HuH-7 (cell line): ENCODE measurements around the gene POU6F2.

Source experiments
- DNase-seq: peaks from one replicate; pipeline ENCODE4 v3.0.0; 2011; ENCODE audit warnings: low spot score

POU6F2 gene

GRCh38 chr7:39404907-39405306 is 427.2 kb downstream of the POU6F2 start:
- DNase-seq, result no peak

DNA sequence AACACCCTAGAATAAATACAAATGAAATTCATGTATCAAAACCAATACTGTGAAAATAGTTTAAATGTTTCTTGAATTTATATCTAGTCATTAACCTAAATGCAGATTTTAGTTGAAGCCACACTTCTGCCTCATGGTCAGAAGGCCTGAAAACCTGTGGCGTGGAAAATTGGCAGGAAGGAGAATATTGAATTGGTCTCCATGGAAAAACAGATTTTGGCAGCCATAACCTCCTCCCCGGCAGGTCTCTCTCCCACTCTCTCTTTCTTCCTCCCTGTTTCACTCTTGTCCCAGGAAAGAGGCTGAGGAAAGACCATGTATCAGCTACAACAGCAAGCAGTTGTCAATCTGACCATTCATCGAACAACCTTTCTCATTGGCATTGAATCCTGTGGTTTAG is 427.9 kb downstream of the POU6F2 start:
- DNase-seq, result no peak

GRCh38 chr7:39406467-39406866 is 428.8 kb downstream of the POU6F2 start:
- peak; percentile 69 for DNase-seq

DNA sequence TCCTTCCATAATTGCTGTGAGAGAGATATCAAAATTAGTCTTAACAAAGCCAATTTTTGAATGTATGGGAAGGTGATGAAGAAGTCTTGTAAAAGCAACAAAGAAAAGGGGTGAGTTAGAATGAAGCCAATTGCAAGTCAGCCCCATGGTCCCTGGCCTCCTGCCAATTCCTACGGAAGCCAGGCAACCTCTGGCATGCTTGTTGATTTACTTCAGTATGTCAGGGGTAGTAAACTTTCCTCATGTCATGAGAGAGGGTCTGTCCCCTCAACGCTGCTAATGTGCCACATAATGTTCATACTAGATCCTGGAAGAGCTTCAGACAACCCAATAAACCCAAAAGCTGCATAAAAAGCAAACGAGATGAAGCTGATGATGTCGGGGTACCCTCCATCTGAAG is 429.4 kb downstream of the POU6F2 start:
- DNase-seq, result peak; percentile 12

GRCh38 chr7:39407723-39408122 is 430.0 kb downstream of the POU6F2 start:
- DNase-seq, result no peak

GRCh38 chr7:39408906-39409305 is 431.2 kb downstream of the POU6F2 start:
- no peak for DNase-seq

DNA sequence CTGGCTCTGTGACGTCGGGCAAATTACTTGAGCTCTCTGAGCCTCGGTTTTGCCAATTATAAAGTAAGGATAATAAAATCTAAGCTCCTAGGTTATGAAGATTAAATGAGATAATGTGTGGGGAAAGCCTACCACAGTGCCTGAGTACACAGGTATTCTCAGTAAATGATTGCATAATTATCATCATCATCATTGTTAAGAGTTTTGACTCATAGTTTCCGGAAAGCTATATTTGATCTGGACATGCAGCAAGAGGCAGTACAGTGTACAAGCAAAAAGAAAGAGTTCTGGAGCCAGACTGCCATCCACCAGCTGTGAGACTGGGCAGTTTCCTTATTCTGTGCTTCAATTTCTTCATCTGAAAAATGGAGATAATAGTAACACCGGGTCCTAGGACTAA is 432.9 kb downstream of the POU6F2 start:
- no peak for DNase-seq

DNA sequence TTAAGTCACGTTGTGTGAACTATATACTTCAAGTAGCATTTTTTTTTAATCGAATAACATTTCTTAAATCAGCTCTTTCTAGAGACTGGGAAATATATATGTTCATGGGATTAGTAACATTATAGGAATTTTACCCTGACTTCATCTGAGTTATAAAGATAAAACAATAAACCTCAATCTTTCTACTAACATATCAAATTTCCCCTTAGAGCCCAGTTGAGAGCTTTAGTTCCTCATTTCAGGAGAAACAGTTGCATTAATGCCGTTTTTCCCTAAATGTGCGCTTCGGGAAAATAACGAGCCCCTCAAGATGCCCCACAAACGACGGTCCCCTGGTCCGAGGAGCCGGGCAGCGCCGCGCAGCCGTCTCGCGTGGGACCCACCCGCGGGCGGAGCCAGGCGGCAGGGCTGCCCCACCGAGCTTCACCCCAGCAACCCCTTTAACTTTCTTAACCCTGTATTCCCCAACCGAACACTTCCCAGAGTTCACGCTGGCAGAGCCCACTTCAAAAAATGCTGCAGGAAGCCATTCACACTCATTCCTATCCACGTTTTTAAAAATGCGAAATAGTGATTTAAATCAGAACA is 436.0 kb downstream of the POU6F2 start:
- peak; percentile 17 for DNase-seq

GRCh38 chr7:39414224-39415035 is 436.7 kb downstream of the POU6F2 start:
- peak; percentile 71 for DNase-seq

DNA sequence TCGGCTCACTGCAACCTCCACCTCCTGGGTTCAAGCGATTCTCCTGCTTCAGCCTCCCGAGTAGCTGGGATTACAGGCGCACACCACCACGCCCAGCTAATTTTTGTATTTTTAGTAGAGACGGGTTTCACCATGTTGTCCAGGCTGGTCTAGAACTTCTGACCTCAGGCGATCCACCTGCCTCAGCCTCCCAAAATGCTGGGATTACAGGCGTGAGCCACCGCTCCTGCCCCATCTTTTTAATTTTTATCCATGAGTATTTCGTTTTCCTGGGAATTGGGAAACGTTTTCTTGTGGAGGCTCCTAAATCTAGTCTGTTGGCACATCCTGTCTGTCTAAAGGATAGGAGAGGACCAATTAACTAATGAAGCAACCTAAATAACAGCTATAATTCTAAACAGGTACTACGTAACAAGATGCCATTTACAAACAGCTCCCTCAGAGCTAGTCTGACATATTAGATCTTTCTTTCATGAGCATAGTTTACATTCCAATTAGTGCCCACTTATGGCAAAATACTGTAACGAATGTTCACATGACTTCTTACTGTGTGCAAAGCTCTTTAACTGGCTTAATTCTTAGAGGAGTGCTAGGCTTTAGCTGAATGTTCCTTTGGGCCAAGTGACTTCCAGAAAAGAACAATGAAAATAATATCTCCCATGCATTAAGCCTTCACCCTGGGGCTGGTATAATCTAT is 437.5 kb downstream of the POU6F2 start:
- DNase-seq, result no peak

GRCh38 chr7:39416866-39417265 is 439.2 kb downstream of the POU6F2 start:
- no peak for DNase-seq

- peak; percentile 16 for DNase-seq
Measured at GRCh38 chr7:39417642-39418041, 439.9 kb downstream of the POU6F2 start.

DNA sequence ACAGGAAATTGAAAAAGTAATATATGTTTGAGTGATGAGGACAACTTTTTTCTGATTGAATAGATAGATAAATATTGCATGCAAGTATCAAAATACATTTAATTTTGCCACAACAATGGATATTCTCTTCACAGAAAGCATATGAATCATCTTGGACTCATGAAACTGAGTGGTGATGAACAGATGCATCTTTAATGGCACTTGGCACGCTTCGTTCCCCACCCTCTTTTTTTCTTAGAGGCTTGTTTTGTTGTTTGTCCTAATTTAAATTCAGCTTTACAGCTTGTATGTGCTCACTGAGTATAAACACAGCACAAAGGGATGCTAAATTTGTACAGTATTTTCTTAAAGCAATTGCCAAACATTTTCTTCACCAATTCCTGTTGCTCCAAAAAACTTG is 443.5 kb downstream of the POU6F2 start:
- no peak for DNase-seq

DNA sequence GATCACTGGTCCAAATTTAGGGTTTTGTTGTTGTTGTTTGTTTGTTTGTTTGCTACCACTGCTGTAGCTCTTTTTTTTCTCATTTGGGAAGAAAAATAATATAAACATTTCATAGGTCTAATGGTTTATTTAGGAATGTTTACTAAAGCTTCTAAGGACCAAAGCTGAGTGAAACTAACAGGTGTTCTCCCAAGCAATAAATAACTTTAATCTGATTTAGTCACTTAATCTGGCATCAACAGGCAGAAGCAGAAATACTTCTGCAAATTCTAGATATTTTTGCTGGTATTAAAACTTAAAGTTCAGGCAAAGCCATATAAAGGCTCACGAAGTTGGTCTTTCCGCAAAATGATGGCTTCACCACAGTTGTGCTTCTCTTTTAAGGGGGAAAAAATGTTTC is 444.0 kb downstream of the POU6F2 start:
- no peak for DNase-seq

- no peak for DNase-seq
Measured at GRCh38 chr7:39428221-39428620, 450.5 kb downstream of the POU6F2 start.

DNA sequence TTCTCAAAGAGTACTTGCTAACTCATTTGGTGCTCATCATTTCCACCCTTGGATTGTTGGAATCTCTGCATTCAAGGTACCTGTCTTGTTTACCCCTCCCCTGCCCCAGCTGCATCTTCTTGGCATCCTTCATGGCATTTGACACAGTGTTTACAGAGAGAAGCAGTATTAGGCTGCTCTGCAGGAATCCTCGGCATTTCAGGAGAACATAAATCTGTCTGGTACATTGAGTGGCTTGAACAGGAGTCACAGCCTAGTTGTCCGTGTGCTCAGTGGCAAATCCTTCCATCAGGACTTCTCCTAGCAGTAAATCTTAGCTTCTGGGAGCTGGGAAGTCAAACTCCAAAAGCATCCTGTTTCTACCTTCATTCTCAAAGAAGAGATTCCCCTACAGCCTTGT is 451.7 kb downstream of the POU6F2 start:
- no peak for DNase-seq

GRCh38 chr7:39430441-39430840 is 452.7 kb downstream of the POU6F2 start:
- DNase-seq, result no peak

DNA sequence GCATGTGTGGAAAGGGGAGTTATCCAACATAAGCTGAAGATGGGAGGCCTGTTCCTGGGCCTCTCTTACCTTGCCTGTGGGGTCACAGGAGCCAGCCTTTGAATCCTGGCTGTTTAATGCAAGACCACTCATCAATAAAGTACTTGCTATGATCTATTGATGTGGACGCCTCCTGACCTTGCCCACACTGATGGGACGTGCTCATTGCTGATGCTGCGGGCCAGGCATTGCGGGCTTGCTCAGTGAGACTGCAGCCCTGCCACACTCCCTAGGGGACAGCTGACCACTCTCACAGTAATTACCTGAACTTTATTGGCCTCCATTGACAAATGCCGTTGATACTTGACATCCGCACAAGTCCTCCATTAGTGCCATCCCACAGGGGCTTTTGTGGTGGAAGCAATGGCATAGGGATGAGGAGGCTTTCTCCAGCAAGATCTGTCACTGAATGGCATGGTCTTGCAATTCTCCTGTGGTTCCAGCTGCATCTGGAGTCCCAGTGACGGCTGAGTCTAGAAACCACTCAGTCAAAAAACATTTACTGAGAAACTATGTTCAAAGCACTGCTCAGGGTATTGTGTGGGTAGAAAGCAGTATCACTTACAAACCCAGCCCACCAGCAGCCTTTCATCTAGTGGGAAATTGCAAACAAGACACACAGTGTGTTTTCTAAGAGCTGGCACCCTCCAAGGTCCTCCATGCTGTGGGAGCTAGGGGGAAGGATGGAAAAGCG is 453.4 kb downstream of the POU6F2 start:
- no peak for DNase-seq

DNA sequence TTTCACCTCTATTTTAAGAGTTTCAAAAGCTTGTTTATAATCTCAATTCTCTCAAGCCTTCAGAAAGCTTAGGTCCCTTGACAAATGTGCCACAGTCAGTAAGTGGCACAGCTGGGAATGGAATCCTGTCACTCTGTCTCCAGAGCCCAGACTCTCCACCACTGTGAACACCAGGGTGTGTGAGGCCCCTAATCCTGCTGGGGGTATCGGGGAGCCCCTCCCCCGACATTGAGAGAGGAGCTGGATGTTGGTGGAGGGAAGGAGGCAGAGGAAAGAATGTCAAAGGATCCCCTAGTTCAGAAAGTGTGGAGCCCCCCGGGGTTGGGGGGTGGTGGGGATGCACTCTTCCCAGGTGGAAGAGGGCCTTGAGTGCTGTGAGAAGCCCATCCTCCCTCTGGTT is 454.7 kb downstream of the POU6F2 start:
- DNase-seq, result no peak

GRCh38 chr7:39432807-39433416 is 455.2 kb downstream of the POU6F2 start:
- no peak for DNase-seq

GRCh38 chr7:39433550-39433949 is 455.8 kb downstream of the POU6F2 start:
- DNase-seq, result no peak

GRCh38 chr7:39434012-39434411 is 456.3 kb downstream of the POU6F2 start:
- no peak for DNase-seq
